HL-60/S4 treated with retinoic acid at 250 ng/mL for 4 days and 3 days (cell line): ENCODE data around the gene DPY19L1.
"Not testable (repeated sequence)": the region's sequence is repeated elsewhere in the genome, so short reads cannot be mapped to it uniquely, and the experiment has no call there.

Experiments
- in situ Hi-C: fragments of 300-500 bp; cut with MboI; formaldehyde crosslinking; loops from 2 replicates; pipeline ENCODE4 v1.7.0; 2022; ENCODE audit warnings: low sequenced_read_pairs

DPY19L1 gene

DNA sequence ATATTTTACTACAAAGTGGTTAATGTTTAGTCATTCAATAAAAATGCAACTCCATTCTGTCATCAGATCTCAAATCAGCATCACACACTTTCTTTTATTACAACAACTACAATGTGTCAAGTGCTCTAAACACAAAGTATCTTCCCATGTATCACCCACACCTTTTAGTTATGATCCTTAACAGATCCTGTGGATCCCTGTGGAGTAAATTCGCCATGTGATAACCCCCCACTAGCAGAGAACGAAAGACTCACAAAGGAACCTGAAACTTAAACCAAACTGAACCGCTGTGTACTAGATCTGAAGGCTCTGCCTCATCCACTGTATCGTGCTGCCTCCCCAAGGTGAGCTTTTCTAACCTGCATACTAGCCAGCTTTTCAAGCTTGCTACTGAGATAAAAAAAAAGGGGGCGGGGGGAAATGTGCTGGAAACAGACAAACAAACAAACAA is 1.7 kb downstream of the DPY19L1 start:
- in situ Hi-C loops: no loop called here

GRCh38 chr7:35032166-35032565 is 5.1 kb downstream of the DPY19L1 start:
- in situ Hi-C loops: no loop called here

DNA sequence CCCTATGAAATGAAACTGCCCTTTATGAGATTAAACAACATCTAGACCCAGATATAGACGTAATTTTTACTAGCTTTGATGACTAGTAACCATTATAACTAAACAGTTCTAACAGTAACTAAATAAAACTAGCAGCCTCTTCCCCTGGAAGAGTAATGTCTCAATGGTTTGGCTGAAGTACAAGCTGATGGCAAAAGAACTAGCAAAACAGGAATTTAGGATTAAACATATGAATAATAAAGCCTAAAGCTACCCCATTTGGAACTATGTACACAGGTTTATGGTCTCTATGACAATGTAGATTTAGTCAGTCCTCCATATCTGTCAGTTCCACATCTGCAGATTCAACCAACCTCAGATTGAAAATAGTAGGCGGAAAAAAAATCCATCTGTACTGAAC is 6.4 kb downstream of the DPY19L1 start:
- in situ Hi-C loops: no loop called here

DNA sequence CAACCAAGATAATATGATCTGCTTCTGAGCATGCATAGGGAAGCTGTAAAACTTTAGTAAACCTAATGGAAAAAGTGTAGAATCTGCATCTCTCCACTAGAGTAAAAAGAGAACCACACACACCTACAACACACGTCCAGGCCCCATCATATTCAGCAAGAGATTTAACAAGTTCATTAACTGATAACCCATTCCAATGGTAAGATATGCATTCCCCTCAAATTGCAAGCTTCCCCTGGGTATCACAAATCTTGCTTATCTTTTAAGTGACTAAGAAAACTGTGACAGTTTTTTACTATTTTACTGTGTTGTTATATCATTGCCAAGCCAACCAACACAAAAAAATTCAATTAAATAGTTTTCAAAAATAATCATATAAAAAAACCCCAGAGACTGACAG is 8.0 kb downstream of the DPY19L1 start:
- in situ Hi-C loops: no loop called here

DNA sequence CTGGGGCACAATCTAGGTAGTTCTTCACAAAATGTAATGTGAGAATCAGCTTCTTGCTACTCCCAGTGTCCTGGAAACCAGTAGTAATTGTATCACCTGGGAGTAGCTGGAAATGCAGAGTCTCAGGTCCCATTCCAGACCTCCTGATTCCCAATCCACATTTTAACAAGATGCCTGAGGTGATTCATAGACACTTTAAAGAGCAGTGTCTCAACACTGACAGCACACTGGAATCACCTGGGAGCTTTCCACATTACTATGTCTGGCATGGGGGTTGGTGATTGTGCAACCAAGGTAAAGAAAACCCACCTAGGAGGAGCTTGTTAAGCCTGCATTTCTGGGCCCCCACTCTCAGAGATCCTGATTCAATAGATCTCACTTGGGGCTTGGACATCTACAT is 11.1 kb downstream of the DPY19L1 start:
- in situ Hi-C loops: no loop called here

DNA sequence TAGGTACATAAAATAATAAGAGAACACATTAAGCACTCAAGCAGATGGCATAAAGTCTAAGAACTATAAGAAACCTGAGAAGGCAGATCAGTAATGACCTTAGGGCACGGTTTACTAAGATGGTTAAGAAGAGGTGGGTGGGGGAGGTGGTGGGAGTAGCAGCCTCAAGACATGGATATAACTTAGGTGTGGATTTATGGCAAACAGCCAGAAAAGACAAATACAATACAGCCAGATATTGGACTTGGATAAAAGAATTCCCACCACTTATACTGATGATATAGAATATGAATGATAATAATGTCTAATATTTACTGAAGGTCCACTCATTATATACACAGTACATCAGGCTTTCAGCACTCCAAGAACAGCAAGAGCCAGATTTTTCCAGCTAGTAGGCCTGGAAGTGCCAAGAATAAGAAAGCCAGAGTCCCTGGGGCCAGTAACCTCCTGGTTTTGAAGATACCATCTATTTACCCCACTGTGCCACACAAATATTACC is 11.9 kb downstream of the DPY19L1 start:
- in situ Hi-C loops: no loop called here

DNA sequence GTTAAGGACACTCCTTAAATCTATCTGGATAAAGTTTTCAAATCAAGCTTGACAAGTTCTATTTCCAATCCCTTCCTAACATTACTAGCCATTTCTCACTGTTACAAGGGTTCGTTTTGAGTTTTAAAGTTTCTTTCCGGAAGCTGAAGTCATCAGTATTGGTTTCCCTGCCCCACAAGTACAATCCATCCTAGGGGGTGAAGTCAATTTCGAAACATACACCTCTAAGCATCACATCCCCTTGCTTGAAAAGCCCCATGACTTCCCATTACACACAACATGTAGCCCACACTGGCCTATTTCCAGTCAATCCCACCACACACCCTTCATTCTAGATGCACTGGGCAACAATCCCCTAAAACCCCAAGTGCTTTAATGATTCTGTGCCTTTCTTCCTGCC is 13.0 kb downstream of the DPY19L1 start:
- in situ Hi-C loops: no loop called here

DNA sequence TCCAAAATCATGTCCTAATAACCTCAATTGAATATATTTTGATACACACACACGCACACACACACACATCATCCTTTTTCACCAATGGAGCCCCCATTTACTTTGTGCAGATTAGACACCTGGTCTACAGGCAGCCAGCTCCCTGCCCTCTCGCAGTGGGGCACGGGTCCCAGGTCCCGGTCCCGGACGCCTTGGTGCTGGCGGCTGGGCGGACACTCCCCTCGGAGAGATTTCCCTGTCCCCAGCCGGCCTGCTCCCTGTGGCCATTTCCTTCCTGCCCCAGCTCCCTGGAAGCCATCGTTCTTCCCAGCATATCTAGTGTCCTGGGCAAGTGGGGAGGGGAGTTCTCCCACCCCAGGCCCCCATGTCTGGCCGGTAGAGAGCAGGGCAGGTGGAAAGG is 14.6 kb downstream of the DPY19L1 start:
- in situ Hi-C loops: no loop called here

DNA sequence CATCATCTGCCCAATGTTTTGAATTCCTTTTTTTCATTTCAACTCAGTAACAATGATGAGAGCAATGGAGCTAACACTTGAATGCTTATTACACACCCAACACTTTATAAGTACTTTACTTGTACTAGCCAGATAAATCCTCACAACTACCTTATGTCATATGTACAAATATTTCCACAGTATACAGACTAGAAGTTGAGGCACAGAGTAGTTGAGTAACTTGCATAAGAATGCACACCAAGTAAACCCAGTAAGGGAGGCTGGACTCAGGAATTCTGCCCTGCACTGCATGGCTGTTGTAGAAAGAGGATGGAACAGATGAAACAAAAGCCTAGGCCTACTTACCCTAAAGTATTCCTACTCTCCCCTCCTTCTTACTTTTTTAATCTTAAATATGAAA is 15.8 kb downstream of the DPY19L1 start:
- in situ Hi-C loops: no loop called here

GRCh38 chr7:35019801-35020200 is 17.5 kb downstream of the DPY19L1 start:
- in situ Hi-C loops: no loop called here

DNA sequence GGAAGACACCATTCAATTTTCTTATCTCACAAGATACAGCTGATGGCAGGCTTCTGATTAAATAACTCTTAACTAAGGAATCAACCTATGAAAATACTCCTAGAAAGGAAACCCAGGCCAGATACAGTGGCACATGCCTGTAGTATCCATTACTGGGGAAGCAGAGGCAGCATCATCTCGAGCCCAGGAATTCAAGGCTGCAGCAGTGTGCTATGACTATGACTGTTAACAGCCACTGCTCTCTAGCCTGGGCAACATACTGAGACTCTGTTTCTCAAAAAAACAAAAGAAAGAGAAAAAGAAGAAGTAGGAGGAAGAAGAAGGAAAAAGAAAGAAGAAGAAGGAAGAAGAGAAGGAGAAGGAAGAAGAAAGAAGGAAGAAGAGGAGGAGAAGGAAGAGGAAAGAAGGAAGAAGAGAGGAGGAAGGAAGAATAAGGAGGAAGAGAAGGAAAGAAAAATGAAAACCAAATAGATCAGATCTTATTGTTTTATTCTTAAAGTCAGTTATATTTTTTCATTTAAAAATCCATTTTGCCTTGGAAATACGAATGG is 18.0 kb downstream of the DPY19L1 start:
- in situ Hi-C loops: no loop called here

GRCh38 chr7:35015346-35015859 is 21.9 kb downstream of the DPY19L1 start:
- in situ Hi-C loops: no loop called here

DNA sequence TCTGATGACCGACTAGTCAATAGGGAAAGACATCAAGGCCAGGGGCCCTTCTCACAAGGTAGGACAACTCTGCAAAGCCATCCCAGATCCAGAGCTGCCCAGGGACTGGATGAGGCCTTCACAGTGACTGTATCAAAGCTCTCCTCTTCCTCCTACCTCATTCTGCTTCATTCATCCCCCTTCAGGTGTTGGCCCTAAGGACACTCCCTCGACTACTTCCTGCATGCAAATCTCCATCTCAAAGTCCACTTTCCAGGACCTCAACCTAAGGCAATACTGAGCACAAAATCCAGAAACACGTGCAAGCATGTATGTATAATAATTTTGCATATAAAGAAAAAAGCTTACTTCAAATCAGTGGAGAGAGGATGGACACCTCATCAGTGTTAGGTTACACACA is 25.1 kb downstream of the DPY19L1 start:
- in situ Hi-C loops: no loop called here

GRCh38 chr7:35011085-35011484 is 26.2 kb downstream of the DPY19L1 start:
- in situ Hi-C loops: no loop called here

DNA sequence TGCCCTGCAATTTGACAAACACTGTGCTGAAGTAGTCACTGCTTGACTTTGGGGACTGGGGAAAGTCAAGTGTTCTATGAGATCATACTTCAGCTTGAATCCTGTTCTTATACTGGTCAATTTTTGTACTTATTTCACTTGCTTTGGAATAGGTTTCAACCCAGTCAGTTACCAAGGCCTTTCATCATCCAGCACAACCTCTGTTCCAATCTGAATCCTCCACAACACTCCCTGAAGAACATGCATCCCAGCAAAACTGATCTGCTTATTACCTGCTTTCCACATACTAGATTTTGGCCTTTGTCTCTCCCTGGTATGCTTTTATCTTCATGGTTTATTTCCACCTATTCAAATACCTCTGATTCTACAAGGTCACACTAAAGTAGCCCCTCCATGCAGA is 29.5 kb downstream of the DPY19L1 start:
- in situ Hi-C loops: no loop called here

DNA sequence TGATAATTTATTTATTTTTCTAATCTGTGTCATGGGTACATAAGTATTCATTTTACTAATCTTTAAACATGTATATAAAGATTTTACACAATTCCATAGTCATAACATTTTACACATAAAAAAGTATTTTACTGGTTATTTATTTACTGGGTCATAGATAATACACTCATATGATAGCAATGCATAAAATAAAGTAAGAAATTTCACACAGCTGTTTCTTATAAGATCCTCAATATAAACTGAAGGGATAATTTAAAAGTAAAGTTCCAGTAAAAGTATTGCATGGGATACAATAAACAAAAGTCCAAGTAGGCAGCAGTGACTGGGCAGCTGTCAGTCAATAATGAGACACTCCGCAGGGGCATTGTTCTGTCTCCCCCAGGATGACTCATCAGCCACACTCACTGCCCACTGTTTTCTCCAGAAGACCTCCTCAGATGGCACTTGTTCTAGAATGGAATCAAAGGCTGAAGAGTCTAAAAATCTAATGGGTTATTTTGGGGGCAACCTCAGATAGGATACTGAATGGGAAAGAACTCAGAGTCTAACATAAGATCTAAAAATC is 32.7 kb downstream of the DPY19L1 start:
- in situ Hi-C loops: no loop called here

- in situ Hi-C loops: no loop called here
Measured at GRCh38 chr7:35003679-35004303, 33.5 kb downstream of the DPY19L1 start.

- in situ Hi-C loops: not testable (repeated sequence)
Measured at GRCh38 chr7:35003177-35003650, 34.1 kb downstream of the DPY19L1 start.

DNA sequence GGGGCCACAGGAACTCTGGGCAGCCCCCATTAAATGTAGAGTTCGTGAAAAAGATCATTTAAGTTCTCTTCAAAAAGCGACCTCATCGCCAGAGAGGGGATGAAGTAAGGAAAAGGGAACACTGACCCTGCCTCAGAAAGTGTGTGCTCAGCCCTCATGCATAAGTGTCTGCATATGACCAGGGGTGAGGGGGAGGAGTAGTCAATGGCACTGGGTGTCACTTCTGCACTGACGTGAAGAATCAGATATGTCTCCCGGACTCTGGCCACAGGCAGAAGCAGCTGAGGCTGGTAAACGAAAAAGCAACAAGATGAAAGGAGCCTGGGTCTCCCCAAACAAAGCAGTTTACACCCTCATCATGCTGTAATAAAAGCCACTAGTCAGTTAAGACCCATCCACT is 39.0 kb downstream of the DPY19L1 start:
- in situ Hi-C loops: not testable (repeated sequence)

DNA sequence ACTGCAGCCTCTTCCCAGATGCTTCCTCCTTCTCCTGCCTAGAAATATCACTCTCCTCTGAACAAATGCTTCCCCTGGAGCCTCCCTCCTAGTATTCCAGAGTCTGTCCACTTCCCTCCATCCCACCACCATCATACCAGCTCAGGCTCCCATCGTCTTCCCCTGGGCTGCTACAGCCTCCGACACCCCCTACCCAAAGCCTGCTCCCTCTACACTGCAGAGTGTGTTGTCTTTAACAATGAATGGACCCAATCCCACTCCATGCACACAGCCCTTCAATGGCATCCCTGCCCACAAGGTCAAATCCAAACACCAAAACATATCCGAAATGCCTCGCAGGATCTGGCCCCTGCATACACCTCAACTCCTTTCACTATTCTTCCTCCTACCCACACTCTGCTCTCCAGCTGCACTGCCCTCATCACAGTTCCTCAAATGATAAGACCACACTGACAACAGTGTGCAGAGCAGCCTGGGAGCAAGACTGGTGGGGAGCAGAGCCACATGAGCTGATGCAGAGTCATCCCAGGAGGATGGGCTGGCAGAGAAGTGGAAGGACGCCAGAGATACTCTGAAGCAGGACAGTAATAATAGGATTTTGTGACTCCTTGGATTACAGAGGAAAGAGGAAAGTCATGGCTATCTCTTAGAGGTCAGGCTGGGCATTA is 40.7 kb downstream of the DPY19L1 start:
- in situ Hi-C loops: not testable (repeated sequence)

DNA sequence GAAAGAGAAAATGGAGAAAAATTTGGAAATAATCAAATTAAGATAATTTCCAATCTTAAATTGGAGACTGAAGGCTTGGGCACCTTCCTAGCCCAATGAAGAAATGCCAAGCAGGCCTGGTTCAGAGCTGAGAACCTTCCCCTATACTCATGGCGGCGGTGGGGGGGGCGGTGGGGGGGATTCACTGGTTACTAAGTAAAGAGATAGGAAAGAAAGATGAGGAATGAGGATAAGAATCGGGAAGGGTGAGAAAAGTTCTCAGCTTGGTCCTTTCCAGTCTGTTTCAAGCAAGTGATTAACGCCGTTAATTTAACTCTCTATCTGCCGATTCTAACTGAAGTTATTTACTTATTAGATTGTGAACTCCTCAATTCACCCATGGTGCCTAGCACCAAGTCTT is 41.5 kb downstream of the DPY19L1 start:
- in situ Hi-C loops: no loop called here
